GM12892 (cell line): ENCODE data around the gene CRIM1.

Experiments used
- POLR2A ChIP-seq: IDR thresholded peaks from 2 replicates; pipeline ENCODE4 v1.6.1; 2011; ENCODE audit warnings: low read depth, low read length, control low read depth
- TAF1 ChIP-seq: IDR thresholded peaks from 2 replicates; pipeline ENCODE4 v1.6.1; 2011; ENCODE audit warnings: low read depth, mild to moderate bottlenecking, control low read depth, low read length, borderline replicate concordance

GRCh38 chr2:36545871-36546416, 190.4 kb downstream of the CRIM1 start:
- no peak for TF ChIP-seq POLR2A
- no peak for TF ChIP-seq TAF1
